HEK293 (cell line): ENCODE data around the gene ZNF785.

ENCODE experiments used
- CTCF ChIA-PET: fragments of 350-600 bp; formaldehyde crosslinking; extraction: SDS; loops from one replicate; lab custom pipeline; 2021; ENCODE audit warnings: antibody characterized with exemption; lab: Yijun Ruan, JAX
- POLR2A ChIA-PET: fragments of 300-600 bp; formaldehyde crosslinking; extraction: SDS; loops from one replicate; lab custom pipeline; 2020; ENCODE audit warnings: antibody characterized with exemption, inconsistent platforms; lab: Yijun Ruan, JAX
- H3K27ac ChIP-seq: fragments of 200-500 bp; sonication (Bioruptor generic); 2 replicates; pipeline ENCODE4 v1.5.1; 2014; ENCODE audit warnings: low read depth, low read length, control low read depth, inconsistent platforms; ENCODE audit errors: extremely low read depth
- H3K36me3 ChIP-seq, 2 experiments: fragments of 200-500 bp in 1 of 2; sonication (Bioruptor generic) in 1 of 2; 1 replicate in 1 of 2; 2 replicates in 1 of 2; pipeline ENCODE4 v1.5.1; 2014 to 2017; ENCODE audit warnings: inconsistent platforms in 2 of 2, low read length in 2 of 2; ENCODE audit not compliant: control insufficient read depth in 2 of 2, insufficient read depth in 1 of 2
- H3K4me1 ChIP-seq: fragments of 200-500 bp; sonication (Bioruptor generic); 2 replicates; pipeline ENCODE4 v1.5.1; 2014; ENCODE audit warnings: mild to moderate bottlenecking, low read length, inconsistent platforms; ENCODE audit not compliant: control insufficient read depth, insufficient read depth
- H3K4me3 ChIP-seq: 2 replicates; pipeline ENCODE4 v1.5.1; 2011; ENCODE audit warnings: low read depth, mild to moderate bottlenecking, control low read depth, low read length, moderate library complexity
- H3K9me3 ChIP-seq: fragments of 200-500 bp; sonication (Bioruptor generic); 2 replicates; pipeline ENCODE4 v1.5.1; 2014; ENCODE audit warnings: low read depth, low read length, inconsistent platforms; ENCODE audit not compliant: control insufficient read depth, insufficient read depth
- GLIS2 ChIP-seq: fragments of 450-650 bp; formaldehyde crosslinking; IDR thresholded peaks from 2 replicates; pipeline ENCODE4 v1.5.1; 2016; ENCODE audit warnings: missing biosample characterization, missing genetic modification characterization
- IKZF3 ChIP-seq: fragments of 450-650 bp; IDR thresholded peaks from 2 replicates; pipeline ENCODE4 v1.5.0; 2018; ENCODE audit warnings: missing biosample characterization, mild to moderate bottlenecking, missing genetic modification characterization, moderate library complexity
- KLF10 ChIP-seq: fragments of 450-650 bp; IDR thresholded peaks from 2 replicates; pipeline ENCODE4 v1.5.1; 2018; ENCODE audit warnings: missing biosample characterization, mild to moderate bottlenecking, missing genetic modification characterization
- KLF17 ChIP-seq: fragments of 450-650 bp; formaldehyde crosslinking; IDR thresholded peaks from 2 replicates; pipeline ENCODE4 v1.5.1; 2016; ENCODE audit warnings: missing biosample characterization, missing genetic modification characterization
- PRDM10 ChIP-seq: fragments of 450-650 bp; formaldehyde crosslinking; IDR thresholded peaks from 2 replicates; pipeline ENCODE4 v1.5.1; 2016; ENCODE audit warnings: missing biosample characterization, missing genetic modification characterization
- PRDM4 ChIP-seq: fragments of 450-650 bp; formaldehyde crosslinking; IDR thresholded peaks from 2 replicates; pipeline ENCODE4 v1.5.1; 2017; ENCODE audit warnings: missing biosample characterization, missing genetic modification characterization
- SP2 ChIP-seq: fragments of 450-650 bp; formaldehyde crosslinking; IDR thresholded peaks from 2 replicates; pipeline ENCODE4 v1.5.1; 2016; ENCODE audit warnings: missing biosample characterization, missing genetic modification characterization
- SP3 ChIP-seq: fragments of 450-650 bp; formaldehyde crosslinking; IDR thresholded peaks from 2 replicates; pipeline ENCODE4 v1.5.1; 2016; ENCODE audit warnings: missing biosample characterization, missing genetic modification characterization
- YY2 ChIP-seq: fragments of 450-650 bp; formaldehyde crosslinking; IDR thresholded peaks from 2 replicates; pipeline ENCODE4 v1.5.1; 2016; ENCODE audit warnings: missing biosample characterization, missing genetic modification characterization
- ZEB2 ChIP-seq: fragments of 450-650 bp; formaldehyde crosslinking; IDR thresholded peaks from 2 replicates; pipeline ENCODE4 v1.5.1; 2016; ENCODE audit warnings: missing biosample characterization, missing genetic modification characterization
- ZFP3 ChIP-seq: fragments of 450-650 bp; formaldehyde crosslinking; IDR thresholded peaks from 2 replicates; pipeline ENCODE4 v1.5.1; 2016; ENCODE audit warnings: low read depth, missing biosample characterization, missing genetic modification characterization
- ZNF18 ChIP-seq: fragments of 450-650 bp; formaldehyde crosslinking; IDR thresholded peaks from 2 replicates; pipeline ENCODE4 v1.5.1; 2016; ENCODE audit warnings: missing biosample characterization, missing genetic modification characterization
- ZNF394 ChIP-seq: fragments of 450-650 bp; formaldehyde crosslinking; IDR thresholded peaks from 2 replicates; pipeline ENCODE4 v1.5.1; 2016; ENCODE audit warnings: missing biosample characterization, missing genetic modification characterization, mild to moderate bottlenecking, moderate library complexity, borderline replicate concordance
- ZNF580 ChIP-seq: fragments of 450-650 bp; formaldehyde crosslinking; IDR thresholded peaks from 2 replicates; pipeline ENCODE4 v1.5.1; 2016; ENCODE audit warnings: missing biosample characterization, missing genetic modification characterization
- ZNF600 ChIP-seq: fragments of 450-650 bp; formaldehyde crosslinking; IDR thresholded peaks from 2 replicates; pipeline ENCODE4 v1.5.1; 2016; ENCODE audit warnings: missing biosample characterization, missing genetic modification characterization
- ZNF621 ChIP-seq: fragments of 450-650 bp; formaldehyde crosslinking; IDR thresholded peaks from 2 replicates; pipeline ENCODE4 v1.5.1; 2017; ENCODE audit warnings: missing biosample characterization, missing genetic modification characterization
- ZNF692 ChIP-seq: fragments of 450-650 bp; formaldehyde crosslinking; IDR thresholded peaks from 2 replicates; pipeline ENCODE4 v1.5.1; 2016; ENCODE audit warnings: missing biosample characterization, missing genetic modification characterization
- ZNF76 ChIP-seq: fragments of 450-650 bp; formaldehyde crosslinking; IDR thresholded peaks from 2 replicates; pipeline ENCODE4; 2016; ENCODE audit warnings: low read depth, missing biosample characterization, missing genetic modification characterization, borderline replicate concordance
- ZSCAN16 ChIP-seq: fragments of 450-650 bp; formaldehyde crosslinking; IDR thresholded peaks from 2 replicates; pipeline ENCODE4 v1.5.1; 2016; ENCODE audit warnings: missing biosample characterization, missing genetic modification characterization
- ZSCAN18 ChIP-seq: fragments of 450-650 bp; formaldehyde crosslinking; IDR thresholded peaks from 2 replicates; pipeline ENCODE4 v1.5.1; 2016; ENCODE audit warnings: missing biosample characterization, missing genetic modification characterization
- ZXDB ChIP-seq: fragments of 450-650 bp; formaldehyde crosslinking; IDR thresholded peaks from 2 replicates; pipeline ENCODE4 v1.5.1; 2016; ENCODE audit warnings: missing biosample characterization, missing genetic modification characterization

Gene ZNF785

GRCh38 chr16:30558789-30559377 lies 26.6 kb downstream of the ZNF785 start (continued):
- no peak for TF ChIP-seq ZNF621 (tag by site-specific recombination)
- TF ChIP-seq ZFP3 (tag by site-specific recombination), result peak; percentile 42; the same call in 1 of the 2 replicates

- Histone ChIP-seq H3K27ac (peak within 1 kb of the TSS; percentile 98), H3K4me1 (peaks cover 2% of the 10 kb centered on the region; the same call in 1 of the 2 replicates), H3K36me3 (peaks cover 9 to 33% of the 10 kb centered on the region in 2 experiments; a peak in 2 of 3 replicates), H3K9me3 (no peaks in the 10 kb centered on the region), H3K4me3 (peak within 1 kb of the TSS; percentile 88)
- POLR2A ChIA-PET, result interaction anchor here (0.6 to 3.9 kb wide), 23 partner anchors 8 to 224 kb away, joined by 3 to 69 read pairs (median 7); partner anchors contain the start of genes DCTPP1, PRR14, ZNF688 and ZNF689
- CTCF ChIA-PET, result interaction anchor here (0.6 to 2.0 kb wide), 12 partner anchors 10 to 135 kb away, joined by 3 to 6 read pairs (median 4); no protein-coding TSS in a partner anchor
- peak; percentile 91 for TF ChIP-seq GLIS2
- peak; percentile 87 for TF ChIP-seq ZNF76
- peak; percentile 65; the same call in 1 of the 2 replicates for TF ChIP-seq ZNF394 (tag by site-specific recombination)
- TF ChIP-seq KLF10 (tag by site-specific recombination), result peak; percentile 98
- peak; percentile 98 for TF ChIP-seq SP2 (tag by site-specific recombination)
- peak; percentile 44 for TF ChIP-seq IKZF3 (tag by site-specific recombination)
- 0 out of 2 replicates have a peak, but pooled peaks have one; percentile 50 for TF ChIP-seq ZNF692 (tag by site-specific recombination)
- 0 out of 2 replicates have a peak, but pooled peaks have one; percentile 11 for TF ChIP-seq ZSCAN16 (tag by site-specific recombination)
- peak; percentile 91 for TF ChIP-seq YY2 (tag by site-specific recombination)
- peak; percentile 56; the same call in 1 of the 2 replicates for TF ChIP-seq ZSCAN18 (tag by site-specific recombination)
- peak; percentile 99 for TF ChIP-seq SP3 (tag by site-specific recombination)
- TF ChIP-seq ZXDB, result peak; percentile 93
- TF ChIP-seq ZEB2, result peak; percentile 99
- TF ChIP-seq ZNF18 (tag by site-specific recombination), result peak; percentile 46; the same call in 1 of the 2 replicates
- TF ChIP-seq ZNF600 (tag by site-specific recombination), result peak; percentile 48; the same call in 1 of the 2 replicates
- TF ChIP-seq KLF17 (tag by site-specific recombination), result peak; percentile 57
- peak; percentile 95 for TF ChIP-seq ZNF580 (tag by site-specific recombination)
- peak; percentile 79; the same call in 1 of the 2 replicates for TF ChIP-seq PRDM10 (tag by site-specific recombination)
- peak; percentile 56 for TF ChIP-seq PRDM4 (tag by site-specific recombination)
These were observed 27.3 kb downstream of the ZNF785 start, which contains the start of gene ZNF764 for GRCh38 chr16:30557957-30558788. Gene ZNF764 (minus strand): TSS chr16:30558374. CDS start chr16:30558182, 192 bp downstream.
